Heart left ventricle (tissue), 16 donors: Measurements from ENCODE around the gene FAM3A. TPM values are rescaled to one million over a fixed set of nuclear protein-coding genes. Genes with fewer than 3 reads are reported as not detected.
"Not testable (repeated sequence)": the region's sequence is repeated elsewhere in the genome, so short reads cannot be mapped to it uniquely, and the experiment has no call there.

Experiments used
- ATAC-seq, 4 donors: fragments of 200-7000 bp; cut with Tn5 transposase; one replicate each; pipeline ENCODE4 v1.9.1; 2020 to 2022; ENCODE audit warnings: moderate library complexity in 4 of 4, mild to moderate bottlenecking in 3 of 4, moderate number of reproducible peaks in 1 of 4
- DNase-seq, 5 donors: peaks; one replicate each; pipeline ENCODE4 v3.0.0-alpha.2; 2020
- H3K27ac ChIP-seq, 12 donors: fragments of 200-600 bp; sonication (generic) in 4 of 12; one replicate each; pipeline versions ENCODE4 v1.5.0 to v1.8.0; 2016 to 2022; ENCODE audit warnings: mild to moderate bottlenecking in 2 of 12
- H3K27me3 ChIP-seq, 9 donors: fragments of 200-600 bp; sonication (generic) in 2 of 9; one replicate each; pipeline versions ENCODE4 v1.5.1 to v1.8.0; 2016 to 2022; ENCODE audit warnings: mild to moderate bottlenecking in 3 of 9
- H3K36me3 ChIP-seq, 9 donors: fragments of 200-600 bp; sonication (generic) in 2 of 9; one replicate each; pipeline versions ENCODE4 v1.5.0 to v1.8.0; 2018 to 2022; ENCODE audit warnings: mild to moderate bottlenecking in 2 of 9
- H3K4me1 ChIP-seq, 12 donors: fragments of 200-600 bp; sonication (generic) in 4 of 12; one replicate each; pipeline versions ENCODE4 v1.5.0 to v1.8.0; 2016 to 2022; ENCODE audit warnings: mild to moderate bottlenecking in 3 of 12
- H3K4me3 ChIP-seq, 12 donors: fragments of 200-600 bp; sonication (generic) in 4 of 12; one replicate each; pipeline versions ENCODE4 v1.5.0 to v1.8.0; 2017 to 2022; ENCODE audit warnings: mild to moderate bottlenecking in 9 of 12, moderate library complexity in 4 of 12
- H3K9me3 ChIP-seq, 12 donors: fragments of 200-600 bp; sonication (generic) in 4 of 12; one replicate each; pipeline versions ENCODE4 v1.5.0 to v1.8.0; 2016 to 2022; ENCODE audit warnings: mild to moderate bottlenecking in 1 of 12
- CTCF ChIP-seq, 12 donors: fragments of 200-600 bp; sonication (generic) in 4 of 12; IDR thresholded peaks; one replicate each; pipeline versions ENCODE4 v1.5.0 to v1.8.0; 2018 to 2022; ENCODE audit warnings: antibody characterized with exemption in 12 of 12, mild to moderate bottlenecking in 5 of 12
- POLR2A ChIP-seq, 2 donors: fragments of 450-650 bp; IDR thresholded peaks; one replicate each; pipeline ENCODE4 v1.6.1; 2017; ENCODE audit warnings: antibody characterized with exemption in 2 of 2, mild to moderate bottlenecking in 2 of 2, moderate library complexity in 2 of 2
- WGBS, 4 donors: extraction: QIAGEN DNeasy Blood & Tissue Kit in 2 of 4; methylation state at CpG; one replicate each; pipeline versions ENCODE4 v1.1.5 to v1.1.7; 2013 to 2018; 5-methylcytosine and 5-hydroxymethylcytosine counted together
- intact Hi-C, 10 donors: fragments of 100-400 bp; cut with DNase I; formaldehyde crosslinking; loops; one replicate each; pipeline versions ENCODE4 v1.11.1 to v1.14.2; 2022
- long read RNA-seq, 3 donors: library from polyadenylated mRNA; unstranded; transcript quantifications; one replicate each; pipeline ENCODE4 v2.0.0, GENCODE V29; 2020 to 2021
- polyA plus RNA-seq, 2 donors: library from polyadenylated mRNA; stranded (reverse); fragments of 200-250 nt; gene quantifications; one replicate each; pipeline ENCODE4 v1.2.3, GENCODE V29; 2013
- total RNA-seq, 9 donors: library from RNA; depleted of rRNA in 2 of 9; stranded (reverse); fragments of >200 nt in 2 of 9; fragmentation: NEBNext Ultra II Directional in 3 of 9; extraction: Animal tissue kit (Norgen Biotek cat#: 25700) in 3 of 9; gene quantifications; one replicate each; pipeline versions ENCODE4 v1.1.0 to v1.2.4, GENCODE V29; 2016 to 2023
- donor health status: ischemic (EF 13 %, LVEDD 7.1; RV severe dilation, severe dysfunction).
- donor health status: healthy with polysubstance abuse.
- donor health status: DM: no; HTN: yes; CAD: no.
- donor health status: DM: no; HTN: no; CAD: no.
- donor health status: ischemic (EF 25% LVEDD 6.9; RV normal size, moderate dysfunction).
- donor health status: ischemic (EF 25% LVEDD 5.7; RV mildly dilated, moderate dysfunction).
- donor health status: healthy.
- donor health status: DM: yes; HTN: yes; CAD: no.
- donor health status: ischemic (EF 35%, LVEDD 5.7; RV mildly dilated, moderate dysfunction).
- donor health status: nonischemic (EF 11% LVEDD 7.7; RV severe dilation, severe dysfunction).
- donor health status: DM: yes; HTN: yes; CAD: no.
- donor health status: PGD.
- donor health status: ischemic (EF 29% LVEDD 5.4; RV normal size, mild dysfunction).
- donor health status: nonischemic (EF 23%, LVEDD 6.1; RV moderate dilation, normal function).

The FAM3A gene, protein sequence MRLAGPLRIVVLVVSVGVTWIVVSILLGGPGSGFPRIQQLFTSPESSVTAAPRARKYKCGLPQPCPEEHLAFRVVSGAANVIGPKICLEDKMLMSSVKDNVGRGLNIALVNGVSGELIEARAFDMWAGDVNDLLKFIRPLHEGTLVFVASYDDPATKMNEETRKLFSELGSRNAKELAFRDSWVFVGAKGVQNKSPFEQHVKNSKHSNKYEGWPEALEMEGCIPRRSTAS
- 10 to 100 TPM; 36.2 to 82.6 (median 48.6) TPM for total RNA-seq
- 10 to 100 TPM; 66.1 to 72.2 TPM for polyA plus RNA-seq
- long read RNA-seq, donor 1, transcript FAM3A-215 (9 exons, 1,800 nt) = major isoform, 56 of 131 reads
- long read RNA-seq, donor 1, transcript FAM3A-202 (10 exons, 1,712 nt) = minor isoform, 19 of 131 reads
- long read RNA-seq, donor 1, transcript FAM3A-222 (10 exons, 1,901 nt) = minor isoform, 6 of 131 reads
- long read RNA-seq, donor 1, transcript FAM3A-208 (8 exons, 1,763 nt) = minor isoform, 11 of 131 reads
- long read RNA-seq, donor 1, partial matches to known transcripts = 15 of 131 reads
- long read RNA-seq, donor 1, other reads (novel, unspliced or antisense) = 16 of 131 reads
- long read RNA-seq, donor 2, transcript FAM3A-202 (10 exons, 1,712 nt) = minor isoform, 74 of 434 reads
- long read RNA-seq, donor 2, transcript FAM3A-215 (9 exons, 1,800 nt) = major isoform, 173 of 434 reads
- long read RNA-seq, donor 2, transcript FAM3A-222 (10 exons, 1,901 nt) = minor isoform, 23 of 434 reads
- long read RNA-seq, donor 2, transcript FAM3A-208 (8 exons, 1,763 nt) = minor isoform, 32 of 434 reads
- long read RNA-seq, donor 2, partial matches to known transcripts = 35 of 434 reads
- long read RNA-seq, donor 2, other reads (novel, unspliced or antisense) = 72 of 434 reads
- long read RNA-seq, donor 3, transcript FAM3A-202 (10 exons, 1,712 nt) = minor isoform, 26 of 139 reads
- long read RNA-seq, donor 3, transcript FAM3A-208 (8 exons, 1,763 nt) = minor isoform, 12 of 139 reads
- long read RNA-seq, donor 3, transcript FAM3A-215 (9 exons, 1,800 nt) = major isoform, 63 of 139 reads
- long read RNA-seq, donor 3, partial matches to known transcripts = 10 of 139 reads
- long read RNA-seq, donor 3, other reads (novel, unspliced or antisense) = 21 of 139 reads

DNA sequence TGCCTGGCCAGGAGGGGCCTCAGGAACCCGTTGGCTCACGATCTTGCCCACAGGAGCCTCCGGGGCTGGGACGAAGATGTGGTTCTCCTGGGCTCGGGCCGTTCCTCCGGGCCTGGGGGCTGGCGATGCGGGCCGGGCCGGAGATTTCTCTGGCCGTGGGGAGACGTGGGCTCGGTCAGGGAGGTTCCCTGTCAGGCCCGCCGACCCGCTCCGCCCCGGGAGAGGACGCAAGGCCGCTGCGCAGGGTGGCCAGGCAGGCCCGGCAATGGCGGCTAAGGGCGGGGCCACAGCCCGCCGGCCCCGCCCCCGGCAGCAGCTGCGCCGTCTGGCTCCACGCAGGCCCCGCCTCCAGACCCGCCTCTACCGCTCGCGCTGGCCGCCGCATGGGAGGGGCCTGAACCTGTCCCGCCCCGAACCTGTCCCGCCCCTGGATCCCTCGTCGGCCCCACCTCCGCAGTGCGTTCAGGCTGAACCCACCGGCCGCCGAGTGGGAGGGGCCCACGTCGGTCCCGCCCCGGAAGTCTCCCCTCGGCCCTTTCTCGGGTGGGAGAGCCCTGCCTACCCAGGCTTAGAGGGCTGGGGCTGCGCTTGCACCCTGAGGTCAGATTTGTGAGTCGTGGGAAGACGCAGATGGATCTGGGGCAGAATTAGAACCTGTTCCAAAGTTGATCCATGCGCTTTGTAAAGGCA is at the start of gene FAM3A:
FAM3A (minus strand) TSS at position 267 of the 690 bp plus-strand sequence. CDS start 460 bp downstream, outside the sequence.
- H3K36me3 ChIP-seq = peaks cover 0 to 1% (median 0%) of the 10 kb centered on the region in 9 donors
- H3K9me3 ChIP-seq = no peaks in the 10 kb centered on the region
- 0 to 51% (median 17%) methylated on average over 18 to 59 of the region's 59 CpGs for WGBS, 4 donors
- DNase-seq = peak; percentile 94 to 97 (median 95)
- peaks cover 0 to 5% (median 0%) of the 10 kb centered on the region in 9 donors for H3K27me3 ChIP-seq
- TF ChIP-seq POLR2A (IDR thresholded peaks at IDR 0.05) (peak; percentile 82 to 94), CTCF (IDR thresholded peaks at IDR 0.05) (no peak)
- H3K27ac ChIP-seq = peak within 1 kb of the TSS; percentile 89 to 98 (median 93)
- H3K4me3 ChIP-seq = peak within 1 kb of the TSS; percentile 59 to 97 (median 76)
- ATAC-seq = peak; percentile 94 to 97 (median 97)
- intact Hi-C loops = loop anchor here in 2 of 10 donors (1.0 to 5.0 kb wide), 5 partner anchors 25 to 119 kb away; partner anchors contain the start of genes SLC10A3 (in 2 of the 2), GDI1 (in 1 of the 2), LAGE3 (in 1 of the 2) and RPL10 (in 1 of the 2)
- H3K4me1 ChIP-seq = peaks cover 0 to 28% (median 10%) of the 10 kb centered on the region in 12 donors

DNA sequence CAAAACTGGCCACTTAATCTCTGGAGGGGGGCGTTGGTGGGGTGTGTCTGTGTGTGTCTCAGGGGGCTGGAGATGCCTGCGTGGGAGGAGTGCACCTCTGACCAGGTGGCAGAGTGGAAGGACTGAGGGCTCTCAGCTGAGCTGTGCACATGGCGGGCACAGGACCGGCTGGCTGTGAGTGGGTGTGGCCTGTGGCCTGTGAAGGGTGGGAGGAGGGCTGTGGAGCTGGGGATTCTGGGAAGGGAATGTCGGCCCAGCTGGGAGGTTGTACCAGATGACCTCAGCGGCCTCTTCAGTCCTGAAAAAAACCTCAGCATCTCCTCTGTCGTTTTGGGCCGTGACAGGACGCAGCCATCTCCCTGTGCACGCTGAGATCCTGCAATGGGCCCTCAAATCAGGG is 46.3 kb upstream of the FAM3A start:
- DNase-seq, H3K27ac ChIP-seq, H3K36me3 ChIP-seq, H3K4me3 ChIP-seq, H3K4me1 ChIP-seq, intact Hi-C loops, H3K27me3 ChIP-seq, H3K9me3 ChIP-seq: not testable (repeated sequence)
- WGBS, 4 donors = no CpG with 5 or more reads among the region's 10 CpGs
- ATAC-seq = peak; percentile 82 to 94 (median 86)

GRCh38 chrX:154560326-154560725 is 44.3 kb upstream of the FAM3A start:
- H3K4me3 ChIP-seq, DNase-seq, intact Hi-C loops, H3K36me3 ChIP-seq, H3K27me3 ChIP-seq, H3K27ac ChIP-seq, ATAC-seq, H3K4me1 ChIP-seq, H3K9me3 ChIP-seq: not testable (repeated sequence)
- WGBS, 4 donors = 81 to 86% methylated on average over 12 to 13 of the region's 31 CpGs; no CpG with 5 or more reads in 2 of the 4 donors

GRCh38 chrX:154558896-154559295 is 42.9 kb upstream of the FAM3A start:
- peaks cover 0 to 14% (median 3%) of the 10 kb centered on the region in 9 donors for H3K36me3 ChIP-seq
- H3K27ac ChIP-seq, H3K4me1 ChIP-seq, H3K9me3 ChIP-seq, H3K27me3 ChIP-seq, intact Hi-C loops, ATAC-seq, H3K4me3 ChIP-seq, DNase-seq: not testable (repeated sequence)
- 92 to 95% (median 94%) methylated on average over 8 to 10 of the region's 21 CpGs; no CpG with 5 or more reads in 1 of the 4 donors for WGBS, 4 donors

GRCh38 chrX:154558060-154558690 is 42.1 kb upstream of the FAM3A start:
- H3K27me3 ChIP-seq, H3K4me1 ChIP-seq, H3K27ac ChIP-seq, intact Hi-C loops, H3K4me3 ChIP-seq, H3K9me3 ChIP-seq, ATAC-seq, DNase-seq: not testable (repeated sequence)
- peaks cover 0 to 21% (median 7%) of the 10 kb centered on the region in 9 donors for H3K36me3 ChIP-seq
- 86 to 97% (median 86%) methylated on average over 4 to 5 of the region's 24 CpGs; no CpG with 5 or more reads in 1 of the 4 donors for WGBS, 4 donors

- H3K36me3 ChIP-seq = peaks cover 0 to 24% (median 7%) of the 10 kb centered on the region in 9 donors
- ATAC-seq = peak in 1 of 4 donors; percentile 23
- H3K4me3 ChIP-seq, DNase-seq, H3K27me3 ChIP-seq, H3K9me3 ChIP-seq, intact Hi-C loops, H3K27ac ChIP-seq: not testable (repeated sequence)
- WGBS, 4 donors = 88 to 94% (median 92%) methylated on average over 8 to 12 of the region's 18 CpGs
- peaks cover 0 to 19% (median 6%) of the 10 kb centered on the region in 12 donors for H3K4me1 ChIP-seq
These were observed 36.2 kb upstream of the FAM3A start for GRCh38 chrX:154552112-154552806.
